ENCODE data around the gene ARNT2. TPM values are rescaled to one million over a fixed set of nuclear protein-coding genes. Genes with fewer than 3 reads are reported as not detected.

The ARNT2 gene
- total RNA-seq, 2 experiments from 2014 or later = not detected

GRCh38 chr15:80502782-80503181 is 98.6 kb downstream of the ARNT2 start:
- ChIA-PET POLR2A (no interaction called here), CTCF (ENCODE audit: unreplicated experiment) (no interaction called here)
- intact Hi-C loops (cut with micrococcal nuclease; ENCODE audit: unreplicated experiment) = no loop called here
- no peak overlapping the region for H3K4me2 ChIP-seq (ENCODE audit: low read length)
- H3K36me3 ChIP-seq (ENCODE audit: insufficient read depth, low read length) = no peaks in the 10 kb centered on the region
- H3K79me2 ChIP-seq (ENCODE audit: insufficient read depth, low read depth, low read length) = no peaks in the 10 kb centered on the region
- H3K4me1 ChIP-seq (ENCODE audit: insufficient read depth, low read length, poor library complexity, severe bottlenecking) = no peaks in the 10 kb centered on the region
- TF ChIP-seq EZH2phosphoT487 (IDR thresholded peaks at IDR 0.05; ENCODE audit: borderline replicate concordance, low read depth, low read length) (no peak), CTCF (conservative IDR thresholded peaks at IDR 0.05; ENCODE audit: low read length) (no peak)
- H4K20me1 ChIP-seq (ENCODE audit: insufficient read depth, low read length) = no peaks in the 10 kb centered on the region
- H2AFZ ChIP-seq (ENCODE audit: low read length) = no peak overlapping the region
- H3K9me3 ChIP-seq (ENCODE audit: low read length) = no peaks in the 10 kb centered on the region
- no TSS peak for BruUV-seq (replicated peaks)
- H3K4me3 ChIP-seq (ENCODE audit: low read depth, low read length, poor library complexity, severe bottlenecking) = no peak overlapping the region
- H3K9me2 ChIP-seq (ENCODE audit: insufficient read depth, low read length) = no peaks in the 10 kb centered on the region
- H3K27ac ChIP-seq (ENCODE audit: low read depth, low read length, poor library complexity, severe bottlenecking) = no peak overlapping the region
- no peak for DNase-seq (ENCODE audit: low spot score)

- BruUV-seq (replicated peaks) = no TSS peak
- no peaks in the 10 kb centered on the region for H4K20me1 ChIP-seq (ENCODE audit: insufficient read depth, low read length)
- no peaks in the 10 kb centered on the region for H3K36me3 ChIP-seq (ENCODE audit: insufficient read depth, low read length)
- no peak overlapping the region for H3K27ac ChIP-seq (ENCODE audit: low read depth, low read length, poor library complexity, severe bottlenecking)
- TF ChIP-seq CTCF (conservative IDR thresholded peaks at IDR 0.05; ENCODE audit: low read length) = no peak
- TF ChIP-seq EZH2phosphoT487 (IDR thresholded peaks at IDR 0.05; ENCODE audit: borderline replicate concordance, low read depth, low read length) = no peak
- H2AFZ ChIP-seq (ENCODE audit: low read length) = no peak overlapping the region
- ChIA-PET CTCF (ENCODE audit: unreplicated experiment) (no interaction called here), POLR2A (no interaction called here)
- intact Hi-C loops (cut with micrococcal nuclease; ENCODE audit: unreplicated experiment) = no loop called here
- no peak overlapping the region for H3K4me2 ChIP-seq (ENCODE audit: low read length)
- DNase-seq (ENCODE audit: low spot score) = no peak
- H3K79me2 ChIP-seq (ENCODE audit: insufficient read depth, low read depth, low read length) = no peaks in the 10 kb centered on the region
- H3K9me2 ChIP-seq (ENCODE audit: insufficient read depth, low read length) = no peaks in the 10 kb centered on the region
- no peaks in the 10 kb centered on the region for H3K4me1 ChIP-seq (ENCODE audit: insufficient read depth, low read length, poor library complexity, severe bottlenecking)
- H3K4me3 ChIP-seq (ENCODE audit: low read depth, low read length, poor library complexity, severe bottlenecking) = no peak overlapping the region
- no peaks in the 10 kb centered on the region for H3K9me3 ChIP-seq (ENCODE audit: low read length)
Observed at GRCh38 chr15:80503319-80503952, 99.3 kb downstream of the ARNT2 start.

GRCh38 chr15:80504931-80505330 is 100.7 kb downstream of the ARNT2 start:
- H3K79me2 ChIP-seq (ENCODE audit: insufficient read depth, low read depth, low read length) = no peaks in the 10 kb centered on the region
- no peak overlapping the region for H2AFZ ChIP-seq (ENCODE audit: low read length)
- H3K36me3 ChIP-seq (ENCODE audit: insufficient read depth, low read length) = no peaks in the 10 kb centered on the region
- H3K4me3 ChIP-seq (ENCODE audit: low read depth, low read length, poor library complexity, severe bottlenecking) = no peak overlapping the region
- DNase-seq (ENCODE audit: low spot score) = no peak
- ChIA-PET POLR2A (no interaction called here), CTCF (ENCODE audit: unreplicated experiment) (interaction anchor here (0.6 kb wide), 1 partner anchor 162 kb away, joined by 4 read pairs; no protein-coding TSS in a partner anchor)
- no peak overlapping the region for H3K4me2 ChIP-seq (ENCODE audit: low read length)
- no TSS peak for BruUV-seq (replicated peaks)
- intact Hi-C loops (cut with micrococcal nuclease; ENCODE audit: unreplicated experiment) = no loop called here
- no peaks in the 10 kb centered on the region for H3K9me3 ChIP-seq (ENCODE audit: low read length)
- H4K20me1 ChIP-seq (ENCODE audit: insufficient read depth, low read length) = no peaks in the 10 kb centered on the region
- no peaks in the 10 kb centered on the region for H3K4me1 ChIP-seq (ENCODE audit: insufficient read depth, low read length, poor library complexity, severe bottlenecking)
- H3K27ac ChIP-seq (ENCODE audit: low read depth, low read length, poor library complexity, severe bottlenecking) = no peak overlapping the region
- no peaks in the 10 kb centered on the region for H3K9me2 ChIP-seq (ENCODE audit: insufficient read depth, low read length)
- TF ChIP-seq EZH2phosphoT487 (IDR thresholded peaks at IDR 0.05; ENCODE audit: borderline replicate concordance, low read depth, low read length) (no peak), CTCF (conservative IDR thresholded peaks at IDR 0.05; ENCODE audit: low read length) (no peak)

Measured in OCI-LY7 (cell line).